Measurements from ENCODE around the gene CFAP119. TPM values are rescaled to one million over a fixed set of nuclear protein-coding genes. Genes with fewer than 3 reads are reported as not detected.

Gene CFAP119
- polyA plus RNA-seq, 1 donor from 2014 or later: 17.0 TPM

GRCh38 chr16:30780021-30780420, 18.2 kb upstream of the CFAP119 start (continued):
- no peak for TF ChIP-seq RAD21 (conservative IDR thresholded peaks at IDR 0.05)
- TF ChIP-seq EP300 (conservative IDR thresholded peaks at IDR 0.05; ENCODE audit: poor library complexity, severe bottlenecking): no peak

GRCh38 chr16:30779596-30779995, 17.7 kb upstream of the CFAP119 start:
- Histone ChIP-seq H4K20me1 (ENCODE audit: insufficient read depth) (no peaks in the 10 kb centered on the region), H3K79me2 (replicated peaks; ENCODE audit: insufficient read depth, low read length) (no peaks in the 10 kb centered on the region), H3K27me3 (ENCODE audit: insufficient read depth, low read depth, low read length) (no peaks in the 10 kb centered on the region), H3K27ac (ENCODE audit: low read length) (no peak overlapping the region), H3K4me3 (ENCODE audit: low read length) (no peak overlapping the region), H2AFZ (ENCODE audit: low read depth, low read length) (no peak overlapping the region), H3K9me3 (ENCODE audit: low read length) (no peaks in the 10 kb centered on the region), H3K4me2 (ENCODE audit: low read length) (no peak overlapping the region), H3K9me2 (ENCODE audit: insufficient read depth, low read length) (no peaks in the 10 kb centered on the region), H3K9ac (ENCODE audit: low read length) (no peak overlapping the region), H3K36me3 (ENCODE audit: insufficient read depth, low read length) (no peaks in the 10 kb centered on the region), H3F3A (ENCODE audit: insufficient read depth, low read length, poor library complexity, severe bottlenecking) (no peaks in the 10 kb centered on the region)
- TF ChIP-seq RAD21 (conservative IDR thresholded peaks at IDR 0.05) (no peak), EP300 (conservative IDR thresholded peaks at IDR 0.05; ENCODE audit: poor library complexity, severe bottlenecking) (no peak), MXI1 (conservative IDR thresholded peaks at IDR 0.05; ENCODE audit: poor library complexity, severe bottlenecking) (no peak), REST (IDR thresholded peaks at IDR 0.05; ENCODE audit: borderline replicate concordance) (no peak), SMC3 (conservative IDR thresholded peaks at IDR 0.05; ENCODE audit: poor library complexity) (no peak), CTCF (IDR thresholded peaks at IDR 0.05; ENCODE audit: poor library complexity, severe bottlenecking) (no peak), EZH2 (IDR thresholded peaks at IDR 0.05; ENCODE audit: borderline replicate concordance, insufficient read depth, low read length, poor library complexity, severe bottlenecking) (no peak), TAF1 (IDR thresholded peaks at IDR 0.05; ENCODE audit: low read depth) (no peak)

- Histone ChIP-seq H3K9ac (ENCODE audit: low read length) (no peak overlapping the region), H3K4me2 (ENCODE audit: low read length) (no peak overlapping the region), H3K27ac (ENCODE audit: low read length) (no peak overlapping the region), H2AFZ (ENCODE audit: low read depth, low read length) (no peak overlapping the region), H3K79me2 (replicated peaks; ENCODE audit: insufficient read depth, low read length) (no peaks in the 10 kb centered on the region), H3K27me3 (ENCODE audit: insufficient read depth, low read depth, low read length) (no peaks in the 10 kb centered on the region), H3K9me3 (ENCODE audit: low read length) (no peaks in the 10 kb centered on the region), H4K20me1 (ENCODE audit: insufficient read depth) (no peaks in the 10 kb centered on the region), H3K36me3 (ENCODE audit: insufficient read depth, low read length) (no peaks in the 10 kb centered on the region), H3F3A (ENCODE audit: insufficient read depth, low read length, poor library complexity, severe bottlenecking) (no peaks in the 10 kb centered on the region), H3K4me3 (ENCODE audit: low read length) (no peak overlapping the region), H3K9me2 (ENCODE audit: insufficient read depth, low read length) (no peaks in the 10 kb centered on the region)
- TF ChIP-seq MXI1 (conservative IDR thresholded peaks at IDR 0.05; ENCODE audit: poor library complexity, severe bottlenecking) (no peak), CTCF (IDR thresholded peaks at IDR 0.05; ENCODE audit: poor library complexity, severe bottlenecking) (no peak), RAD21 (conservative IDR thresholded peaks at IDR 0.05) (no peak), POLR2AphosphoS5 (IDR thresholded peaks at IDR 0.05) (no peak), EP300 (conservative IDR thresholded peaks at IDR 0.05; ENCODE audit: poor library complexity, severe bottlenecking) (no peak), REST (IDR thresholded peaks at IDR 0.05; ENCODE audit: borderline replicate concordance) (no peak), SMC3 (conservative IDR thresholded peaks at IDR 0.05; ENCODE audit: poor library complexity) (no peak), TAF1 (IDR thresholded peaks at IDR 0.05; ENCODE audit: low read depth) (no peak), EZH2 (IDR thresholded peaks at IDR 0.05; ENCODE audit: borderline replicate concordance, insufficient read depth, low read length, poor library complexity, severe bottlenecking) (no peak)
Observed at GRCh38 chr16:30778549-30779244, 16.8 kb upstream of the CFAP119 start.

All from neural cell (in vitro differentiated cells).